K562 (cell line): ENCODE results near the gene PDHX. TPM values are rescaled to one million over a fixed set of nuclear protein-coding genes. Genes with fewer than 3 reads are reported as not detected.

Experiments
- ATAC-seq: fragments of 200-7000 bp; cut with Tn5 transposase; 3 replicates; pipeline ENCODE4 v1.9.1; 2020; ENCODE audit warnings: moderate library complexity
- BruUV-seq: library from RNA; stranded (reverse); fragments of 400-500 nt; replicated peaks from 2 replicates; lab custom pipeline; 2021; lab: Mats Ljungman, UMichigan
- CTCF ChIA-PET: fragments of 300-600 bp; formaldehyde crosslinking; extraction: SDS; loops from one replicate; lab custom pipeline; 2021; ENCODE audit warnings: low intra/inter-chr PET ratio; lab: Yijun Ruan, JAX
- POLR2A ChIA-PET: fragments of 300-600, 350-650 bp; sonication (Branson Sonifier 250); formaldehyde crosslinking; extraction: SDS; loops from one replicate; lab custom pipeline; 2021; ENCODE audit warnings: antibody characterized with exemption, inconsistent platforms; lab: Yijun Ruan, JAX
- DNase-seq, 4 experiments: peaks; one replicate each; pipeline versions ENCODE4 v3.0.0 to v3.0.0-alpha.2; 2011 to 2018; ENCODE audit warnings: low spot score in 3 of 4, mixed read lengths in 3 of 4; ENCODE audit errors: extremely low read depth in 1 of 4
- FAIRE-seq: peaks from 2 replicates; lab custom pipeline; 2011; peaks lifted over from hg19 to GRCh38; lab: Jason Lieb, UNC
- H2AFZ ChIP-seq: 2 replicates; pipeline ENCODE4 v1.6.0; 2011; ENCODE audit warnings: low read depth, low read length, control low read depth, inconsistent platforms
- H3K27ac ChIP-seq: fragments of 200-600 bp; 3 replicates; pipeline ENCODE4 v1.8.0; 2011; ENCODE audit warnings: low read depth, mild to moderate bottlenecking, control low read depth, inconsistent platforms, low read length, moderate library complexity, mixed read lengths; ENCODE audit errors: extremely low read depth
- H3K27me3 ChIP-seq, 2 experiments: fragments of 300-600 bp in 1 of 2; 2 replicates in 1 of 2; 3 replicates in 1 of 2; pipeline versions ENCODE4 v1.6.0 to v1.8.0; 2011; ENCODE audit warnings: inconsistent platforms in 2 of 2, low read length in 2 of 2, mild to moderate bottlenecking in 1 of 2, mixed read lengths in 1 of 2, moderate library complexity in 1 of 2; ENCODE audit not compliant: control insufficient read depth in 2 of 2, insufficient read depth in 2 of 2
- H3K36me3 ChIP-seq: fragments of 300-600 bp; 3 replicates; pipeline ENCODE4 v1.8.0; 2011; ENCODE audit warnings: mild to moderate bottlenecking, low read length, inconsistent platforms; ENCODE audit not compliant: control insufficient read depth, insufficient read depth
- H3K4me1 ChIP-seq, 2 experiments: fragments of 200-600 bp in 1 of 2; replicated peaks in 1 of 2; 2 replicates in 1 of 2; 3 replicates in 1 of 2; pipeline versions ENCODE4 v1.5.1 to v1.8.0; 2011; ENCODE audit warnings: inconsistent platforms in 2 of 2, low read length in 2 of 2, mild to moderate bottlenecking in 1 of 2, mixed read lengths in 1 of 2, moderate library complexity in 1 of 2; ENCODE audit not compliant: control insufficient read depth in 2 of 2, insufficient read depth in 2 of 2
- H3K4me2 ChIP-seq: 2 replicates; pipeline ENCODE4 v1.6.1; 2011; ENCODE audit warnings: low read length, control low read depth, inconsistent platforms, mixed read lengths; ENCODE audit not compliant: insufficient read depth
- H3K4me3 ChIP-seq: fragments of 200-600 bp; sonication (generic), shearing (Covaris generic); 2 replicates; pipeline ENCODE4 v1.5.1; 2016; ENCODE audit warnings: control low read depth, inconsistent platforms
- H3K79me2 ChIP-seq: fragments of 200-600 bp; 3 replicates; pipeline ENCODE4 v1.8.0; 2011; ENCODE audit warnings: low read length, inconsistent platforms; ENCODE audit not compliant: control insufficient read depth, insufficient read depth
- H3K9ac ChIP-seq, 2 experiments: 2 replicates each; pipeline versions ENCODE4 v1.6.0 to v1.6.1; 2011; ENCODE audit warnings: low read depth in 2 of 2, low read length in 2 of 2, control low read depth in 1 of 2, inconsistent platforms in 1 of 2, mild to moderate bottlenecking in 1 of 2, mixed read lengths in 1 of 2; ENCODE audit not compliant: insufficient read depth in 1 of 2
- H3K9me1 ChIP-seq: one replicate; pipeline ENCODE4 v1.6.0; 2011; ENCODE audit warnings: inconsistent platforms, mild to moderate bottlenecking, low read length, moderate library complexity; ENCODE audit not compliant: control insufficient read depth, insufficient read depth
- H3K9me3 ChIP-seq: replicated peaks from 2 replicates; pipeline ENCODE4 v1.5.1; 2011; ENCODE audit warnings: low read depth, low read length, inconsistent platforms; ENCODE audit not compliant: control insufficient read depth, insufficient read depth
- H4K20me1 ChIP-seq: replicated peaks from 2 replicates; pipeline ENCODE4 v1.6.1; 2011; ENCODE audit warnings: low read length, inconsistent platforms, mixed read lengths; ENCODE audit not compliant: control insufficient read depth, insufficient read depth
- DLX4 ChIP-seq: fragments of 250-450 bp; sonication (Bioruptor Pico); IDR thresholded peaks from 2 replicates; pipeline ENCODE4 v1.6.1; 2021; ENCODE audit warnings: mild to moderate bottlenecking
- DMBX1 ChIP-seq: fragments of 250-450 bp; sonication (Bioruptor Pico); IDR thresholded peaks from 2 replicates; pipeline ENCODE4 v1.8.0; 2022; ENCODE audit warnings: inconsistent platforms, mild to moderate bottlenecking, moderate library complexity, borderline replicate concordance
- HEY1 ChIP-seq: fragments of 250-450 bp; sonication (Bioruptor Pico); IDR thresholded peaks from 2 replicates; pipeline ENCODE4 v1.5.0; 2020; ENCODE audit warnings: mild to moderate bottlenecking, moderate library complexity, borderline replicate concordance
- MEIS2 ChIP-seq: fragments of 450-650 bp; IDR thresholded peaks from 2 replicates; pipeline ENCODE4 v1.6.1; 2014; ENCODE audit warnings: mild to moderate bottlenecking; ENCODE audit not compliant: partially characterized antibody
- NCOR1 ChIP-seq: fragments of 450-650 bp; IDR thresholded peaks from 2 replicates; pipeline ENCODE4 v1.6.1; 2016; ENCODE audit warnings: mild to moderate bottlenecking, moderate library complexity
- SNAPC5 ChIP-seq: fragments of 250-450 bp; sonication (Bioruptor Pico); IDR thresholded peaks from 2 replicates; pipeline ENCODE4 v1.8.0; 2021; ENCODE audit warnings: moderate library complexity, mild to moderate bottlenecking, inconsistent platforms
- TRIM25 ChIP-seq: fragments of 450-650 bp; IDR thresholded peaks from 2 replicates; pipeline ENCODE4 v1.7.0; 2016; ENCODE audit warnings: borderline replicate concordance
- ZNF384 ChIP-seq: IDR thresholded peaks from 2 replicates; pipeline ENCODE4 v1.6.1; 2012; ENCODE audit warnings: low read depth, low read length, improper control_type of control experiment
- WGBS: fragments of 100-300 bp; shearing (Covaris generic); methylation state at CpG from one replicate; pipeline ENCODE4 v1.1.6; 2016; ENCODE audit warnings: low coverage, mixed read lengths; ENCODE audit not compliant: insufficient coverage; ENCODE audit errors: missing lambda C conversion rate; 5-methylcytosine and 5-hydroxymethylcytosine counted together
- in situ Hi-C: fragments of 300-500 bp; cut with MboI; formaldehyde crosslinking; loops from 4 replicates; pipeline ENCODE4 v1.15.0; 2018; ENCODE audit warnings: inconsistent platforms, mixed read lengths
- intact Hi-C: fragments of 100-400 bp; cut with micrococcal nuclease; formaldehyde crosslinking; loops from 2 replicates; pipeline ENCODE4 v1.14.2; 2022
- polyA plus RNA-seq, 8 experiments: library from polyadenylated mRNA; depleted of rRNA in 4 of 8; stranded (reverse) in 5 of 8; unstranded in 3 of 8; fragments of >200 nt; fragmentation: Nextera tagmentation in 2 of 8; fragmentation: Illumina TruSeq in 1 of 8; extraction: Ambion mirVana in 2 of 8; extraction: Trizol in 1 of 8; gene quantifications; 2 replicates each; pipeline versions ENCODE4 v1.2.1 to v1.2.3, GENCODE V29; 2011 to 2014; ENCODE audit warnings: inconsistent platforms in 1 of 8, missing spikeins in 1 of 8
- total RNA-seq, 7 experiments: library from RNA; depleted of rRNA in 6 of 7; stranded (reverse); fragments of >200 nt in 6 of 7; fragmentation: Illumina TruSeq in 2 of 7; extraction: Trizol in 2 of 7; gene quantifications; 2 replicates each; pipeline versions ENCODE4 v1.2.1 to v1.2.3, GENCODE V29; 2011 to 2021; ENCODE audit warnings: low replicate concordance in 1 of 7
- TF ChIP-seq, protein P1 (sequence below): fragments of 250-450 bp; sonication (Bioruptor Pico); IDR thresholded peaks from 2 replicates; pipeline ENCODE4 v1.4.0; 2020
- TF ChIP-seq, protein P2 (sequence below): fragments of 250-450 bp; sonication (Bioruptor Pico); IDR thresholded peaks from 2 replicates; pipeline ENCODE4 v1.5.0; 2021; ENCODE audit warnings: mild to moderate bottlenecking, moderate library complexity

PDHX gene
- total and polyA plus RNA-seq, 9 of the 15 experiments (the other 6 are each of a cell fraction or from before 2014, with no cell fraction given), result 20.8 to 43.5 (median 31.2) TPM

- CTCF ChIA-PET, result no interaction called here
- in situ Hi-C loops (no loop called here), intact Hi-C loops (no loop called here)
- no peak for ATAC-seq
- no peaks in the 10 kb centered on the region for H4K20me1 ChIP-seq
- POLR2A ChIA-PET, result no interaction called here
- BruUV-seq, result no TSS peak
- no peaks in the 10 kb centered on the region for H3K9me1 ChIP-seq
- TF ChIP-seq HEY1 (no peak), ZNF384 (no peak), TRIM25 (no peak), DLX4 (CRISPR knock-in tag) (no peak), NCOR1 (no peak), SNAPC5 (CRISPR knock-in tag) (no peak), DMBX1 (no peak), MEIS2 (no peak)
- TF ChIP-seq, protein P1, sequence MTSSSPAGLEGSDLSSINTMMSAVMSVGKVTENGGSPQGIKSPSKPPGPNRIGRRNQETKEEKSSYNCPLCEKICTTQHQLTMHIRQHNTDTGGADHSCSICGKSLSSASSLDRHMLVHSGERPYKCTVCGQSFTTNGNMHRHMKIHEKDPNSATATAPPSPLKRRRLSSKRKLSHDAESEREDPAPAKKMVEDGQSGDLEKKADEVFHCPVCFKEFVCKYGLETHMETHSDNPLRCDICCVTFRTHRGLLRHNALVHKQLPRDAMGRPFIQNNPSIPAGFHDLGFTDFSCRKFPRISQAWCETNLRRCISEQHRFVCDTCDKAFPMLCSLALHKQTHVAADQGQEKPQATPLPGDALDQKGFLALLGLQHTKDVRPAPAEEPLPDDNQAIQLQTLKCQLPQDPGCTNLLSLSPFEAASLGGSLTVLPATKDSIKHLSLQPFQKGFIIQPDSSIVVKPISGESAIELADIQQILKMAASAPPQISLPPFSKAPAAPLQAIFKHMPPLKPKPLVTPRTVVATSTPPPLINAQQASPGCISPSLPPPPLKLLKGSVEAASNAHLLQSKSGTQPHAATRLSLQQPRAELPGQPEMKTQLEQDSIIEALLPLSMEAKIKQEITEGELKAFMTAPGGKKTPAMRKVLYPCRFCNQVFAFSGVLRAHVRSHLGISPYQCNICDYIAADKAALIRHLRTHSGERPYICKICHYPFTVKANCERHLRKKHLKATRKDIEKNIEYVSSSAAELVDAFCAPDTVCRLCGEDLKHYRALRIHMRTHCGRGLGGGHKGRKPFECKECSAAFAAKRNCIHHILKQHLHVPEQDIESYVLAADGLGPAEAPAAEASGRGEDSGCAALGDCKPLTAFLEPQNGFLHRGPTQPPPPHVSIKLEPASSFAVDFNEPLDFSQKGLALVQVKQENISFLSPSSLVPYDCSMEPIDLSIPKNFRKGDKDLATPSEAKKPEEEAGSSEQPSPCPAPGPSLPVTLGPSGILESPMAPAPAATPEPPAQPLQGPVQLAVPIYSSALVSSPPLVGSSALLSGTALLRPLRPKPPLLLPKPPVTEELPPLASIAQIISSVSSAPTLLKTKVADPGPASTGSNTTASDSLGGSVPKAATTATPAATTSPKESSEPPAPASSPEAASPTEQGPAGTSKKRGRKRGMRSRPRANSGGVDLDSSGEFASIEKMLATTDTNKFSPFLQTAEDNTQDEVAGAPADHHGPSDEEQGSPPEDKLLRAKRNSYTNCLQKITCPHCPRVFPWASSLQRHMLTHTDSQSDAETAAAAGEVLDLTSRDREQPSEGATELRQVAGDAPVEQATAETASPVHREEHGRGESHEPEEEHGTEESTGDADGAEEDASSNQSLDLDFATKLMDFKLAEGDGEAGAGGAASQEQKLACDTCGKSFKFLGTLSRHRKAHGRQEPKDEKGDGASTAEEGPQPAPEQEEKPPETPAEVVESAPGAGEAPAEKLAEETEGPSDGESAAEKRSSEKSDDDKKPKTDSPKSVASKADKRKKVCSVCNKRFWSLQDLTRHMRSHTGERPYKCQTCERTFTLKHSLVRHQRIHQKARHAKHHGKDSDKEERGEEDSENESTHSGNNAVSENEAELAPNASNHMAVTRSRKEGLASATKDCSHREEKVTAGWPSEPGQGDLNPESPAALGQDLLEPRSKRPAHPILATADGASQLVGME, result no peak
- TF ChIP-seq, protein P2, sequence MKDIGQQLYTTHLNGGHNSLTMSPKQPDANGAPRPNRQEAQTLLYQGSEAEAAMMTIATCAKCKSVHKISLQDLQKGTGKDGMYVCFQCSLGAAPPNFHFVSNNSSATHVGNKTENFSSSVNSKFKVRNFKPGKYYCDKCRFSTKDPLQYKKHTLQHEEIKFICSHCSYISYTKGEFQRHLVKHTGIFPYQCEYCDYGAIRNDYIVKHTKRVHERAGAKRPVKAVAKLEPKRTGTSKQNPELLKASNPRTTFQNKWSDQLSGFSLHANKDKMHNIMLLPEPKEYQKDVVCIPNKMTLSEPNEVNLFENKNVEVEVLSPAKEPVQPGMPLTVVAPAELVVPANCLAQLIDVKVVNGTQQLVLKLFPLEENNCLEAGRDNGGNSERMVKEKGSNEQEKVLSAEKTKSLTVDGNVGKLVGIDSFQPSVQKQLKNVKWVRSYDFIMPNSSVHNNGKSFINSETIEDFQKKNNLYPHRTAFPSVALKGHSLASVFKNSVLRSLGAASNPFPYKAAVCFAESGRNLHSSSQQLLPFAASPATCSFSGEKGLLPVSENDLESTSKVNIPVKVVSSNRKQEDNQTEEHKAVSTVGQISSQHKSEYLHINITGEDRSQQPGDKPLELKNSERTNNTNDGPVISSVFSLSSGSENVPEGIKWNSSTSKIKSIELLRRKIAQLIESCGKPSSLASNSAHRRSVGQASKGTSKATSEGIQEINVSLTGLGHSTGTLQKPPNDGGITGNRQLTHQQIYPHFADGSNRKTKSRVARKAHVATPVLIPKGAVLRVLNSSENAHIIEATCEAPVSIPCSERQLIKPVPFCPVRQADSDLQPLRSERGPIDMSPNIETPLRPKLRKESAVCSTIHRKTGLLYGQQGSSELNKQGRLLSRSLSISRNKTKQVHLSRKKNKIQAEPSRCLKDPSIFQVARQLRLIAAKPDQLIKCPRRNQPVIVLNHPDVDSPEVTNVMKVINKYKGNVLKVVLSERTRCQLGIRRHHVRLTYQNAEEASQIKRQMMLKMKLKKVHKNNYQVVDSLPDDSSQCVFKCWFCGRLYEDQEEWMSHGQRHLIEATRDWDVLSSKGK, result no peak
- H3K4me2 ChIP-seq, result no peak overlapping the region
- H3K4me1 ChIP-seq, result no peaks in the 10 kb centered on the region
- 40% methylated on average over 2 of the region's 2 CpGs for WGBS
- no peak overlapping the region for H2AFZ ChIP-seq
- no peaks in the 10 kb centered on the region for H3K27me3 ChIP-seq
- FAIRE-seq, result no peak
- H3K4me3 ChIP-seq, result no peak overlapping the region
- peaks cover 48% of the 10 kb centered on the region for H3K36me3 ChIP-seq
- no peaks in the 10 kb centered on the region for H3K79me2 ChIP-seq
- no peaks in the 10 kb centered on the region for H3K9me3 ChIP-seq
- no peak for DNase-seq
- no peak overlapping the region for H3K9ac ChIP-seq
- no peak overlapping the region for H3K27ac ChIP-seq
These were observed 56.5 kb downstream of the PDHX start for GRCh38 chr11:34972892-34973291.
